ENCODE results near the gene RSRC1.

RSRC1 gene

GRCh38 chr3:158148218-158148617, 38.3 kb downstream of the RSRC1 start:
- H2BK120ac ChIP-seq (ENCODE audit: low read depth, low read length) = no peak overlapping the region
- H3K27ac ChIP-seq (replicated peaks; ENCODE audit: low read length) = no peak overlapping the region
- DNase-seq (ENCODE audit: low spot score) = no peak
- no peak overlapping the region for H3K4ac ChIP-seq (ENCODE audit: low read length)
- no peak overlapping the region for H2AK5ac ChIP-seq (ENCODE audit: low read depth, low read length)
- no peaks in the 10 kb centered on the region for H3K9me3 ChIP-seq (replicated peaks in 1 of 2; ENCODE audit: control insufficient read depth in 2 of 2, insufficient read depth in 1 of 2, low read depth in 1 of 2, low read length in 2 of 2)
- no peak overlapping the region for H2BK15ac ChIP-seq (ENCODE audit: low read length)
- no peak overlapping the region for H3K14ac ChIP-seq (ENCODE audit: low read length)
- H3K4me2 ChIP-seq (ENCODE audit: insufficient read depth, low read length, poor library complexity, severe bottlenecking) = no peak overlapping the region
- H2BK5ac ChIP-seq (ENCODE audit: low read length) = no peak overlapping the region
- no peak overlapping the region for H2AFZ ChIP-seq (ENCODE audit: low read length)
- no peak overlapping the region for H2BK12ac ChIP-seq (ENCODE audit: low read length)
- H3K4me1 ChIP-seq (ENCODE audit: control insufficient read depth in 2 of 2, insufficient read depth in 1 of 2, low read depth in 1 of 2, low read length in 2 of 2) = no peaks in the 10 kb centered on the region
- WGBS, 2 donors (ENCODE audit: extremely low coverage in 2 of 2, insufficient read length in 2 of 2, insufficient replicate concordance in 1 of 2) = no CpG with 5 or more reads among the region's 2 CpGs
- H4K91ac ChIP-seq (ENCODE audit: low read depth, low read length, poor library complexity) = no peak overlapping the region
- no peaks in the 10 kb centered on the region for H3K36me3 ChIP-seq (replicated peaks in 1 of 2; ENCODE audit: control insufficient read depth in 2 of 2, insufficient read depth in 2 of 2, low read length in 2 of 2)
- H4K8ac ChIP-seq (ENCODE audit: low read depth, low read length) = no peak overlapping the region
- H3K79me1 ChIP-seq (ENCODE audit: low read depth, low read length) = no peaks in the 10 kb centered on the region
- no peak overlapping the region for H3K9ac ChIP-seq (ENCODE audit: low read depth, low read length, poor library complexity)
- no peak overlapping the region for H3K23ac ChIP-seq (ENCODE audit: low read depth, low read length, poor library complexity)
- H3K27me3 ChIP-seq (ENCODE audit: control insufficient read depth in 3 of 3, insufficient read depth in 3 of 3, low read depth in 1 of 3, low read length in 3 of 3) = no peaks in the 10 kb centered on the region
- no peak overlapping the region for H3K4me3 ChIP-seq (ENCODE audit: low read length in 2 of 2)
- H3K18ac ChIP-seq (ENCODE audit: low read length) = no peak overlapping the region

GRCh38 chr3:158152186-158152585, 42.3 kb downstream of the RSRC1 start:
- Histone ChIP-seq H3K9me3 (replicated peaks in 1 of 2; ENCODE audit: control insufficient read depth in 2 of 2, insufficient read depth in 1 of 2, low read depth in 1 of 2, low read length in 2 of 2) (no peaks in the 10 kb centered on the region), H2AFZ (ENCODE audit: low read length) (no peak overlapping the region), H2BK15ac (ENCODE audit: low read length) (no peak overlapping the region), H2BK12ac (ENCODE audit: low read length) (no peak overlapping the region), H3K4me3 (ENCODE audit: low read length in 2 of 2) (no peak overlapping the region), H3K27me3 (ENCODE audit: control insufficient read depth in 3 of 3, insufficient read depth in 3 of 3, low read depth in 1 of 3, low read length in 3 of 3) (no peaks in the 10 kb centered on the region), H3K23ac (ENCODE audit: low read depth, low read length, poor library complexity) (no peak overlapping the region), H3K4me2 (ENCODE audit: insufficient read depth, low read length, poor library complexity, severe bottlenecking) (no peak overlapping the region), H3K9ac (ENCODE audit: low read depth, low read length, poor library complexity) (no peak overlapping the region), H4K91ac (ENCODE audit: low read depth, low read length, poor library complexity) (no peak overlapping the region), H4K8ac (ENCODE audit: low read depth, low read length) (no peak overlapping the region), H3K14ac (ENCODE audit: low read length) (no peak overlapping the region), H3K4ac (ENCODE audit: low read length) (no peak overlapping the region), H3K36me3 (replicated peaks in 1 of 2; ENCODE audit: control insufficient read depth in 2 of 2, insufficient read depth in 2 of 2, low read length in 2 of 2) (peaks cover 0 to 3% of the 10 kb centered on the region in 2 donors), H2AK5ac (ENCODE audit: low read depth, low read length) (no peak overlapping the region), H3K4me1 (ENCODE audit: control insufficient read depth in 2 of 2, insufficient read depth in 1 of 2, low read depth in 1 of 2, low read length in 2 of 2) (no peaks in the 10 kb centered on the region), H3K18ac (ENCODE audit: low read length) (no peak overlapping the region), H3K79me1 (ENCODE audit: low read depth, low read length) (no peaks in the 10 kb centered on the region), H2BK5ac (ENCODE audit: low read length) (no peak overlapping the region), H2BK120ac (ENCODE audit: low read depth, low read length) (no peak overlapping the region), H3K27ac (replicated peaks; ENCODE audit: low read length) (no peak overlapping the region)
- DNase-seq (ENCODE audit: low spot score) = no peak
- WGBS, 2 donors (ENCODE audit: extremely low coverage in 2 of 2, insufficient read length in 2 of 2, insufficient replicate concordance in 1 of 2) = no CpG with 5 or more reads among the region's 2 CpGs

GRCh38 chr3:158158969-158159368, 49.1 kb downstream of the RSRC1 start:
- DNase-seq (ENCODE audit: low spot score) = no peak

GRCh38 chr3:158159714-158160113, 49.8 kb downstream of the RSRC1 start:
- no peak overlapping the region for H3K27ac ChIP-seq (replicated peaks; ENCODE audit: low read length)
- no peak overlapping the region for H2BK15ac ChIP-seq (ENCODE audit: low read length)
- H3K4me2 ChIP-seq (ENCODE audit: insufficient read depth, low read length, poor library complexity, severe bottlenecking) = no peak overlapping the region
- no peak overlapping the region for H4K91ac ChIP-seq (ENCODE audit: low read depth, low read length, poor library complexity)
- no peak overlapping the region for H3K4ac ChIP-seq (ENCODE audit: low read length)
- no peak for DNase-seq (ENCODE audit: low spot score)
- no CpG with 5 or more reads among the region's 3 CpGs for whole genome bisulfite sequencing, 2 donors (ENCODE audit: extremely low coverage in 2 of 2, insufficient read length in 2 of 2, insufficient replicate concordance in 1 of 2)
- H3K9me3 ChIP-seq (replicated peaks in 1 of 2; ENCODE audit: control insufficient read depth in 2 of 2, insufficient read depth in 1 of 2, low read depth in 1 of 2, low read length in 2 of 2) = no peaks in the 10 kb centered on the region
- H3K23ac ChIP-seq (ENCODE audit: low read depth, low read length, poor library complexity) = no peak overlapping the region
- peaks cover 0 to 3% of the 10 kb centered on the region in 2 donors for H3K36me3 ChIP-seq (replicated peaks in 1 of 2; ENCODE audit: control insufficient read depth in 2 of 2, insufficient read depth in 2 of 2, low read length in 2 of 2)
- no peaks in the 10 kb centered on the region for H3K27me3 ChIP-seq (ENCODE audit: control insufficient read depth in 3 of 3, insufficient read depth in 3 of 3, low read depth in 1 of 3, low read length in 3 of 3)
- no peak overlapping the region for H3K4me3 ChIP-seq (ENCODE audit: low read length in 2 of 2)
- no peak overlapping the region for H2BK120ac ChIP-seq (ENCODE audit: low read depth, low read length)
- no peak overlapping the region for H3K14ac ChIP-seq (ENCODE audit: low read length)
- no peaks in the 10 kb centered on the region for H3K4me1 ChIP-seq (ENCODE audit: control insufficient read depth in 2 of 2, insufficient read depth in 1 of 2, low read depth in 1 of 2, low read length in 2 of 2)
- no peak overlapping the region for H4K8ac ChIP-seq (ENCODE audit: low read depth, low read length)
- no peak overlapping the region for H3K18ac ChIP-seq (ENCODE audit: low read length)
- no peak overlapping the region for H2AFZ ChIP-seq (ENCODE audit: low read length)
- H2BK5ac ChIP-seq (ENCODE audit: low read length) = no peak overlapping the region
- H2BK12ac ChIP-seq (ENCODE audit: low read length) = no peak overlapping the region
- H2AK5ac ChIP-seq (ENCODE audit: low read depth, low read length) = no peak overlapping the region
- no peaks in the 10 kb centered on the region for H3K79me1 ChIP-seq (ENCODE audit: low read depth, low read length)
- H3K9ac ChIP-seq (ENCODE audit: low read depth, low read length, poor library complexity) = no peak overlapping the region

More at GRCh38 chr3:158158969-158159368, 49.1 kb downstream of the RSRC1 start:
- no peak overlapping the region for H2AFZ ChIP-seq (ENCODE audit: low read length)
- no peak overlapping the region for H3K4ac ChIP-seq (ENCODE audit: low read length)
- peaks cover 0 to 3% of the 10 kb centered on the region in 2 donors for H3K36me3 ChIP-seq (replicated peaks in 1 of 2; ENCODE audit: control insufficient read depth in 2 of 2, insufficient read depth in 2 of 2, low read length in 2 of 2)
- no peak overlapping the region for H3K18ac ChIP-seq (ENCODE audit: low read length)
- no peak overlapping the region for H3K14ac ChIP-seq (ENCODE audit: low read length)
- H3K4me2 ChIP-seq (ENCODE audit: insufficient read depth, low read length, poor library complexity, severe bottlenecking) = no peak overlapping the region
- no peaks in the 10 kb centered on the region for H3K79me1 ChIP-seq (ENCODE audit: low read depth, low read length)
- no peak overlapping the region for H2AK5ac ChIP-seq (ENCODE audit: low read depth, low read length)
- H2BK15ac ChIP-seq (ENCODE audit: low read length) = no peak overlapping the region
- H3K27me3 ChIP-seq (ENCODE audit: control insufficient read depth in 3 of 3, insufficient read depth in 3 of 3, low read depth in 1 of 3, low read length in 3 of 3) = no peaks in the 10 kb centered on the region
- H3K4me1 ChIP-seq (ENCODE audit: control insufficient read depth in 2 of 2, insufficient read depth in 1 of 2, low read depth in 1 of 2, low read length in 2 of 2) = no peaks in the 10 kb centered on the region
- no peak overlapping the region for H4K91ac ChIP-seq (ENCODE audit: low read depth, low read length, poor library complexity)
- no peak overlapping the region for H2BK120ac ChIP-seq (ENCODE audit: low read depth, low read length)
- H3K9ac ChIP-seq (ENCODE audit: low read depth, low read length, poor library complexity) = no peak overlapping the region
- no peak overlapping the region for H3K4me3 ChIP-seq (ENCODE audit: low read length in 2 of 2)
- H3K23ac ChIP-seq (ENCODE audit: low read depth, low read length, poor library complexity) = no peak overlapping the region
- no peak overlapping the region for H2BK5ac ChIP-seq (ENCODE audit: low read length)
- no peak overlapping the region for H2BK12ac ChIP-seq (ENCODE audit: low read length)
- H4K8ac ChIP-seq (ENCODE audit: low read depth, low read length) = no peak overlapping the region
- no peaks in the 10 kb centered on the region for H3K9me3 ChIP-seq (replicated peaks in 1 of 2; ENCODE audit: control insufficient read depth in 2 of 2, insufficient read depth in 1 of 2, low read depth in 1 of 2, low read length in 2 of 2)
- no peak overlapping the region for H3K27ac ChIP-seq (replicated peaks; ENCODE audit: low read length)

Measured in neuronal stem cell (in vitro differentiated cells).